Karpas-422 (cell line): ENCODE results near the gene ADD3. TPM values are rescaled to one million over a fixed set of nuclear protein-coding genes. Genes with fewer than 3 reads are reported as not detected.
"Not testable (repeated sequence)": the region's sequence is repeated elsewhere in the genome, so short reads cannot be mapped to it uniquely, and the experiment has no call there.

Experiments
- DNase-seq: peaks from one replicate; pipeline ENCODE4 v3.0.0-alpha.2; 2015
- H2AFZ ChIP-seq: fragments of 200-600 bp; sonication (generic); 2 replicates; pipeline ENCODE4 v1.6.1; 2014; ENCODE audit warnings: antibody characterized with exemption, low read length, mixed read lengths
- H3K27ac ChIP-seq: fragments of 200-600 bp; sonication (generic); 2 replicates; pipeline ENCODE4 v1.5.1; 2014; ENCODE audit warnings: mild to moderate bottlenecking, low read length, moderate library complexity
- H3K27me3 ChIP-seq: fragments of 200-600 bp; sonication (generic); 2 replicates; pipeline ENCODE4 v1.6.1; 2014; ENCODE audit warnings: low read length, mixed read lengths
- H3K36me3 ChIP-seq: fragments of 200-600 bp; sonication (generic); 2 replicates; pipeline ENCODE4 v1.6.1; 2014; ENCODE audit warnings: low read length, mixed read lengths; ENCODE audit not compliant: insufficient read depth
- H3K4me1 ChIP-seq: fragments of 200-600 bp; sonication (generic); 2 replicates; pipeline ENCODE4 v1.6.1; 2014; ENCODE audit warnings: mild to moderate bottlenecking, low read length, mixed read lengths
- H3K4me2 ChIP-seq: fragments of 200-600 bp; sonication (generic); 2 replicates; pipeline ENCODE4 v1.6.1; 2014; ENCODE audit warnings: low read length, low read depth, mild to moderate bottlenecking; ENCODE audit not compliant: poor library complexity, severe bottlenecking
- H3K4me3 ChIP-seq: fragments of 200-600 bp; sonication (generic); 2 replicates; pipeline ENCODE4 v1.5.1; 2014; ENCODE audit warnings: mild to moderate bottlenecking, antibody characterized with exemption, low read length, mixed read lengths
- H3K79me2 ChIP-seq: fragments of 200-600 bp; sonication (generic); 2 replicates; pipeline ENCODE4 v1.6.1; 2014; ENCODE audit warnings: mild to moderate bottlenecking, low read length, mixed read lengths
- H3K9ac ChIP-seq: fragments of 200-600 bp; sonication (generic); 2 replicates; pipeline ENCODE4 v1.6.0; 2014; ENCODE audit warnings: low read length
- H3K9me2 ChIP-seq: fragments of 200-600 bp; sonication (generic), shearing (Covaris generic); replicated peaks from 2 replicates; pipeline ENCODE4 v1.6.0; 2014; ENCODE audit warnings: mild to moderate bottlenecking, low read length, moderate library complexity; ENCODE audit not compliant: insufficient read depth
- H3K9me3 ChIP-seq: fragments of 300-700, 200-600 bp; sonication (generic); 2 replicates; pipeline ENCODE4 v1.6.1; 2014; ENCODE audit warnings: low read length, mixed read lengths
- H4K20me1 ChIP-seq: fragments of 200-600 bp; sonication (generic); 2 replicates; pipeline ENCODE4 v1.6.1; 2014; ENCODE audit warnings: mild to moderate bottlenecking, antibody characterized with exemption, low read length, low read depth; ENCODE audit not compliant: insufficient read depth
- total RNA-seq: library from RNA; depleted of rRNA; stranded (reverse); fragments of >200 nt; shearing (Covaris generic); gene quantifications from 2 replicates; pipeline ENCODE4 v1.2.3, GENCODE V29; 2014; ENCODE audit warnings: low replicate concordance

Gene ADD3
- total RNA-seq, 1 experiment from 2014 or later = 16.5 TPM

DNA sequence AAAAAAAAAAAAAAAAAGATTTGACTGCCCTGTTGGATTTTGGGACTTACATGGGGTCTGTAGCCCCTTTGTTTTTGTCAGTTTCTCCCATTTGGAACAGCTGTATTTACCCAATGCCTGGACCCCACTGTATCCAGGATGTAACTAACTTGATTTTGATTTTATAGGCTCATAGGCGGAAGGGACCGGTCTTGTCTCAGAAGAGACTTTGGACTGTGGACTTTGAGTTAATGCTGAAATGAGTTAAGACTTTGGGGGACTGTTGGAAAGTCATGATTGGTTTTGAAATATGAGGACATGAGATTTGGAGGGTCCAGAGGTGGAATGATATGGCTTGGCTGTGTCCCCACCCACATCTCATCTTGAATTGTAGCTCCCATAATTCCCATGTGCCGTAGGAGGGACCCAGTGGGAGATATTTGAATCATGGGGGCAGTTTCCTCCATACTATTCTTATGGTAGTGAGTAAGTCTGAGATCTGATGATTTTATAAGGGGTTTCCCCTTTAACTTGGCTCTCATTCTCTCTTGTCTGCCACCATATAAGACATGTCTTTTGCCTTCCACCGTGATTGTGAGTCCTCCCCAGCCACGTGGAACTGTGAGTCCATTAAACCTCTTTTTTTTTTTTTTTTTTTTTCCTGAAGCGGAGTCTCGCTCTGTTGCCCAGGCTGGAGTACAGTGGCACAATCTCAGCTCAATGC, 42.3 kb downstream of the ADD3 start:
- not testable (repeated sequence) for H3K79me2 ChIP-seq, H2AFZ ChIP-seq

DNA sequence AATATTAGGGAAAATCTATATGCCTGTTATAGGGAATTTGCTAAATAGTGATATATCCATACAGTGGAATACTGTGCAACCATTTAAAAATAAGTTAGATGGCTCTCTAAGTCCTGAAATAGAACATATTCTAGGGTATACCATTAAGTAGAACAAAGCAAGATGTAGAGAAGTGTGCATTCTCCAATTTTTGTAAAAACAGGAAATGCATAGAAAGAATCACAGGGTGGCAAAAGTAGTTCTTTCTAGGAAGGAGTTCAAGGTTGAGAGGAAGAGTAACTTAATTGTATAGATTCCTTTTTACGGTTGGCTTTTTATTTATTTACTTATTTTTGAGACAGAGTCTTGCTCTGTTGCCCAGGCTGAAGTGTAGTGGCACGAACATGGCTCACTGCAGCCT, 43.7 kb downstream of the ADD3 start:
- DNase-seq = no peak
- no peaks in the 10 kb centered on the region for H3K9me2 ChIP-seq

More for the DNA sequence above, 42.3 kb downstream of the ADD3 start:
- not testable (repeated sequence) for H3K4me1 ChIP-seq, H3K36me3 ChIP-seq, H3K27ac ChIP-seq, H4K20me1 ChIP-seq, H3K4me2 ChIP-seq, H3K27me3 ChIP-seq, H3K9ac ChIP-seq, H3K9me2 ChIP-seq, H3K4me3 ChIP-seq, DNase-seq, H3K9me3 ChIP-seq

DNA sequence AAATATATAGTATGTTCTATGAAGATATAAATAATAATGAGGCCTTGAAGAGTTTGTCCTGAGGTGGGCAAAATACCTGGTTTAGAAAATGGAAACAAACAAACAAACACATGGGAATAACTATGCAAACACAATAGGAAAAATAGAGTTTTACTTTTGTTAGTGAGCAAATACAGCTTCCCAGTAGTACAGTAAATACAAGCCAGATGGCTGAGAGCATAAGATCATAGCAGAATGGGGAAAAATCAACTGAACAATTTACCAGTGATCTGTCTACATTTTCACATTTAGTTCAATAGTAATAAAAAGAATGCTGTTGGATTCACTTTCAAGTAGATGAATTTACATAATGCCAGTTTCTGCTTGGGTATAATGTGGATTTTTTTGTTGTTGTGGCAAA, 45.1 kb downstream of the ADD3 start:
- Histone ChIP-seq H4K20me1 (0 out of 2 replicates have a peak, but pooled peaks cover 5% of the 10 kb centered on the region), H3K4me1 (no peaks in the 10 kb centered on the region), H3K79me2 (no peaks in the 10 kb centered on the region), H3K36me3 (no peaks in the 10 kb centered on the region), H3K27ac (no peak overlapping the region), H3K9me2 (no peaks in the 10 kb centered on the region), H3K9me3 (no peaks in the 10 kb centered on the region), H3K4me3 (no peak overlapping the region), H3K9ac (no peak overlapping the region), H3K27me3 (no peaks in the 10 kb centered on the region), H3K4me2 (no peak overlapping the region), H2AFZ (no peak overlapping the region)
- no peak for DNase-seq

More for the DNA sequence above, 43.7 kb downstream of the ADD3 start:
- Histone ChIP-seq H4K20me1 (0 out of 2 replicates have a peak, but pooled peaks cover 5% of the 10 kb centered on the region), H3K9ac (no peak overlapping the region), H3K4me1 (no peaks in the 10 kb centered on the region), H3K27ac (no peak overlapping the region), H3K27me3 (no peaks in the 10 kb centered on the region), H2AFZ (no peak overlapping the region), H3K79me2 (no peaks in the 10 kb centered on the region), H3K4me2 (no peak overlapping the region), H3K36me3 (no peaks in the 10 kb centered on the region), H3K9me3 (no peaks in the 10 kb centered on the region), H3K4me3 (no peak overlapping the region)

DNA sequence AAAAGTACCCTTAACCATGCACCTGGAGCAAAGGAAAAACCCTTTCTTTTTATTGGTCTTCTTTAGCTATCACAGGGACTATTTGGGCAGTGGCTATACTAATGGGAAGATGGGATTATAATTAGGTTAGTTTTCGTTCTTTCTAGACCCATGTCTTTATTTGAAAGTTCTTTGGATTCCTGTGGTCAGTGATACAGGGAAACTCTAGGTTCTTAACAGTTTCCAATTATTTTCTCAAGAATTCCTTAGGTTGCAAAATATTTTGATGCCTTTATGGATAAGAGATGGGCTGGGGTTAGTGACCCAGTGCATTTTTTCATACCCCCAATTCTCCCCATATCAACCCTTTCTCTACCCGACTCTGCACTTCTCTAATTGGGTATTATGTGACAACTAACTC, 49.0 kb downstream of the ADD3 start:
- H3K9ac ChIP-seq = no peak overlapping the region
- DNase-seq = no peak
- H3K4me3 ChIP-seq = no peak overlapping the region
- H3K36me3 ChIP-seq = no peaks in the 10 kb centered on the region
- H3K9me2 ChIP-seq = no peaks in the 10 kb centered on the region
- peaks cover under 1% of the 10 kb centered on the region; the same call in 1 of the 2 replicates for H4K20me1 ChIP-seq
- H3K9me3 ChIP-seq = no peaks in the 10 kb centered on the region
- H3K4me1 ChIP-seq = no peaks in the 10 kb centered on the region
- H3K27ac ChIP-seq = no peak overlapping the region
- H3K27me3 ChIP-seq = no peaks in the 10 kb centered on the region
- H3K4me2 ChIP-seq = no peak overlapping the region
- H3K79me2 ChIP-seq = no peaks in the 10 kb centered on the region
- H2AFZ ChIP-seq = no peak overlapping the region

DNA sequence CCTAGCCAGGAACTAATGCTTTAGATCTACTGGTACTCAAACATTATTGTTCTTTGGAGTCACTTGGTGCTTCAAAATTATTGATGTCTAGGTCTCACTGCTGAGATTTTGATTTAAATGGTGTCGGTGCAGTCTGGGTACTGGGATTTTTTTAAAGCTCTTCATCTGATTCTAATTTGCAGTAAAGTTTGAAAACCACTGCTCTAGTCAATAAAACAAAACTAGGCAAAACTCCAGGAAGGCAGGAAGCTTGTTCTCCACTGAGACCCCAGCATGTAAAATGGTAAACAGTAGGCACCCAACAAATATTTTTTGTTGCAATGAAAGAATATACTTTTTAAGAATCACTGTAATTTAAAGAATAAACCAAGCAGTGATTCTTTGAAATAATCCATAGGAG, 49.7 kb downstream of the ADD3 start:
- H3K9me3 ChIP-seq = no peaks in the 10 kb centered on the region
- H4K20me1 ChIP-seq = no peaks in the 10 kb centered on the region; the same call in 1 of the 2 replicates
- no peaks in the 10 kb centered on the region for H3K4me1 ChIP-seq
- no peak for DNase-seq
- no peak overlapping the region for H3K4me3 ChIP-seq
- no peaks in the 10 kb centered on the region for H3K36me3 ChIP-seq
- no peak overlapping the region for H3K27ac ChIP-seq
- no peak overlapping the region for H3K9ac ChIP-seq
- no peaks in the 10 kb centered on the region for H3K79me2 ChIP-seq
- H3K4me2 ChIP-seq = no peak overlapping the region
- no peak overlapping the region for H2AFZ ChIP-seq
- no peaks in the 10 kb centered on the region for H3K9me2 ChIP-seq
- no peaks in the 10 kb centered on the region for H3K27me3 ChIP-seq

DNA sequence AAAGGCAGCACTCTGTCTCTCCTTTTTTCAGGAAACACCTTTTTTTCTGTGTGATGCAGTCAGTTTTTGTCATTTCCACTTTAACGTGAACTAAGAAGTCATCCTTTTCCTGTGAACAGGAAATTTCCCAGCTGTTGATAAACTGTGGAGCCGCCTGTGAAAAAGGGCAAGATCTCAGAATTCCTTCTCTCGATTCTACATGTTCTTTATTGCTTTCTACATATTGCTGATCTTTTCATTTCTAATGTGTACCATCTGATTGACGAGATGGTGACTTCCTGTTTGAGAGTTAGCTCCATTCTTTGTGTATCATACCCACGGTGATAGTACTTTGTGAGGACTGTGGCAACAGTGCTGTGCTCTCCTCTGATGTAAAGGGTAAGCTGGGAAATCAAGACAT, 50.4 kb downstream of the ADD3 start:
- Histone ChIP-seq H3K79me2 (no peaks in the 10 kb centered on the region), H3K4me3 (no peak overlapping the region), H3K27ac (no peak overlapping the region), H3K4me1 (no peaks in the 10 kb centered on the region), H3K9ac (no peak overlapping the region), H3K9me2 (no peaks in the 10 kb centered on the region), H4K20me1 (no peaks in the 10 kb centered on the region; the same call in 1 of the 2 replicates), H3K4me2 (no peak overlapping the region), H3K9me3 (no peaks in the 10 kb centered on the region), H2AFZ (no peak overlapping the region), H3K27me3 (no peaks in the 10 kb centered on the region), H3K36me3 (no peaks in the 10 kb centered on the region)
- no peak for DNase-seq

DNA sequence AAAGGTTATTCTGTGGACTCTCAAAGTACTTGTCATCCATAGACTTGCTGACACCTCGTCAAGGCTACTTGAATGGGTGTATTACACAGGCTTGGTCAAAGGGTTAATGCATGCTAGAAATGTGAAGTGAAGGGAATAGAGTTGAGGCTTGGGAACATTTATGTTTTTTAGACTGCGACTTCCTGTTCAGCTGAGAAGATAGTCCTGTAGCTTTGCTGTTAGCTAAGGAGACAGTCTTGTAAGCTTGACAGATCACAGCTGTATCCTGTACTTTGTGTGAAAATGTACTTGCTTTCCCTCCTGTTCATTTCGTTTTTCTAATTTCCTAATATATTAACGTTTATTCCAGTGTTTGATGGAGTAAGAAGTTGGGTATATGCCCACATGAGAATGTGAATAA, 52.1 kb downstream of the ADD3 start:
- H3K27me3 ChIP-seq = no peaks in the 10 kb centered on the region
- H3K36me3 ChIP-seq = no peaks in the 10 kb centered on the region
- no peak overlapping the region for H2AFZ ChIP-seq
- no peak overlapping the region for H3K9ac ChIP-seq
- no peaks in the 10 kb centered on the region; the same call in 1 of the 2 replicates for H4K20me1 ChIP-seq
- no peak overlapping the region for H3K4me3 ChIP-seq
- no peaks in the 10 kb centered on the region for H3K4me1 ChIP-seq
- H3K4me2 ChIP-seq = no peak overlapping the region
- no peaks in the 10 kb centered on the region for H3K9me2 ChIP-seq
- H3K79me2 ChIP-seq = no peaks in the 10 kb centered on the region
- DNase-seq = no peak
- no peak overlapping the region for H3K27ac ChIP-seq
- no peaks in the 10 kb centered on the region for H3K9me3 ChIP-seq

DNA sequence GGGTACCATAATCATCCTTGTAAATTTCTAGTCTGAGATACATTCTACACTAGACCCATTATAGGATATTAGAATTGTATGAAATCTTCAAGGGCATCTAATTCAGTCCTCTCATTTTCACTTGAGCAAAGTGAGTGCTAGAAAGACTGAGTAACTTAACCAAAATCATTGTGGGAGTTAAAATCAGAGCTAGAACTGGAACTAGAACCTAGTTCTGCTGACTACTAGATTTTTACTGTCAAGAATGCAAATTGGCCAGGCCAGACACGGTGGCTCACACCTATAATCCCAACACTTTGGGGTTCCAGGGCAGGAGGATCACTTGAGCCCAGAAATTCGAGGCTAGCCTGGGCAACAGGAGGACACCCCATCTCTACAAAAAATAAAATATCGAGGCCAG, 53.9 kb downstream of the ADD3 start:
- no peak for DNase-seq
- Histone ChIP-seq H3K27ac (no peak overlapping the region), H3K79me2 (no peaks in the 10 kb centered on the region), H3K4me2 (no peak overlapping the region), H3K27me3 (no peaks in the 10 kb centered on the region), H3K9ac (no peak overlapping the region), H3K36me3 (no peaks in the 10 kb centered on the region), H4K20me1 (no peaks in the 10 kb centered on the region; the same call in 1 of the 2 replicates), H2AFZ (no peak overlapping the region), H3K9me2 (no peaks in the 10 kb centered on the region), H3K9me3 (no peaks in the 10 kb centered on the region), H3K4me3 (no peak overlapping the region), H3K4me1 (no peaks in the 10 kb centered on the region)
